ENCODE data around the gene DDX39B. TPM values are rescaled to one million over a fixed set of nuclear protein-coding genes. Genes with fewer than 3 reads are reported as not detected.

DDX39B gene
- total and polyA plus RNA-seq, 9 of the 15 experiments (the other 6 are each of a cell fraction or from before 2014, with no cell fraction given) = 479 to 869 (median 592) TPM

DNA sequence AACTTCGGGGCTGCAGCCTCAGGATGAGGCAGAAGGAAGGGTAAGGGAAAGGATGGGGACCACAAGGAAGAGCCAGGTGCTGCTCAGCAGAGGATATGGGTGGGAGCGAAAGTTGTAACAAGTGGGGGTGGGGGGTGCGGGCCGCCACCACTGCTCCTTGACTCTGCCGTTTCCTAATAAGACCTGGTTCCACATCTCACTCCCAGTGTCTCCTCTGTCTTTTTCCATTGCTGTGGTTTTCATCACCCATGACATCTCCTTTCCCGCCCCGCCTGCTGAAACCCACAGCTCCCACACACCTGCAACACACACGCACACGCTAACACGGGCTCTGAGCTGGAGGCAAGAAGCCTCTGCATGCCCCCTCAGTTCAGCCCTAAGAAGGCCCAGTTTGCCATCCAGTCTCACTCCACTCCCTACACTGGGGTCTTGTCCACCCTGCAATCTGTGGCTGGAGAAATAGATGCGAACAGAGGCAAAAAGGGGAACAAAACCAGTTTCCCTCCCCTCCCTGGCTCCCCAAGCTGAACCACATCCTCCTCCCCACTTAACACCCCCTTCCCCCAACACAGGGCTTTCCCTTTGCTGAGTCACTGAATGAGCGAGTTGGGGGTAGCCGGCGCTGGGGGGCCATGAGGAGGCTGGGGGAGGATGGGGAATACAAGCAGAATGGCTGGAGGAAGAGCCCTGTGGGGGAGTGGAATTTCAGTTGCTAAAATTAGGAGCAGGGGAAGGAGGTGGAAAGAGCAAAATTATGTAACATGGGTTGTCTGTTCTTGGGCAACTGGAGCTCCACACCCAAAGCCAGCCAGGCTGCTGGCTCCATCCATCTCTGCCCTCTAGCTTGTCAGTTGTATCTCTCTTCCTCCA is 17.1 kb upstream of the DDX39B start (continued):
- TF ChIP-seq, protein P1, sequence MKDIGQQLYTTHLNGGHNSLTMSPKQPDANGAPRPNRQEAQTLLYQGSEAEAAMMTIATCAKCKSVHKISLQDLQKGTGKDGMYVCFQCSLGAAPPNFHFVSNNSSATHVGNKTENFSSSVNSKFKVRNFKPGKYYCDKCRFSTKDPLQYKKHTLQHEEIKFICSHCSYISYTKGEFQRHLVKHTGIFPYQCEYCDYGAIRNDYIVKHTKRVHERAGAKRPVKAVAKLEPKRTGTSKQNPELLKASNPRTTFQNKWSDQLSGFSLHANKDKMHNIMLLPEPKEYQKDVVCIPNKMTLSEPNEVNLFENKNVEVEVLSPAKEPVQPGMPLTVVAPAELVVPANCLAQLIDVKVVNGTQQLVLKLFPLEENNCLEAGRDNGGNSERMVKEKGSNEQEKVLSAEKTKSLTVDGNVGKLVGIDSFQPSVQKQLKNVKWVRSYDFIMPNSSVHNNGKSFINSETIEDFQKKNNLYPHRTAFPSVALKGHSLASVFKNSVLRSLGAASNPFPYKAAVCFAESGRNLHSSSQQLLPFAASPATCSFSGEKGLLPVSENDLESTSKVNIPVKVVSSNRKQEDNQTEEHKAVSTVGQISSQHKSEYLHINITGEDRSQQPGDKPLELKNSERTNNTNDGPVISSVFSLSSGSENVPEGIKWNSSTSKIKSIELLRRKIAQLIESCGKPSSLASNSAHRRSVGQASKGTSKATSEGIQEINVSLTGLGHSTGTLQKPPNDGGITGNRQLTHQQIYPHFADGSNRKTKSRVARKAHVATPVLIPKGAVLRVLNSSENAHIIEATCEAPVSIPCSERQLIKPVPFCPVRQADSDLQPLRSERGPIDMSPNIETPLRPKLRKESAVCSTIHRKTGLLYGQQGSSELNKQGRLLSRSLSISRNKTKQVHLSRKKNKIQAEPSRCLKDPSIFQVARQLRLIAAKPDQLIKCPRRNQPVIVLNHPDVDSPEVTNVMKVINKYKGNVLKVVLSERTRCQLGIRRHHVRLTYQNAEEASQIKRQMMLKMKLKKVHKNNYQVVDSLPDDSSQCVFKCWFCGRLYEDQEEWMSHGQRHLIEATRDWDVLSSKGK (CRISPR knock-in tag; IDR thresholded peaks at IDR 0.05) = no peak
- TF ChIP-seq, protein P2, sequence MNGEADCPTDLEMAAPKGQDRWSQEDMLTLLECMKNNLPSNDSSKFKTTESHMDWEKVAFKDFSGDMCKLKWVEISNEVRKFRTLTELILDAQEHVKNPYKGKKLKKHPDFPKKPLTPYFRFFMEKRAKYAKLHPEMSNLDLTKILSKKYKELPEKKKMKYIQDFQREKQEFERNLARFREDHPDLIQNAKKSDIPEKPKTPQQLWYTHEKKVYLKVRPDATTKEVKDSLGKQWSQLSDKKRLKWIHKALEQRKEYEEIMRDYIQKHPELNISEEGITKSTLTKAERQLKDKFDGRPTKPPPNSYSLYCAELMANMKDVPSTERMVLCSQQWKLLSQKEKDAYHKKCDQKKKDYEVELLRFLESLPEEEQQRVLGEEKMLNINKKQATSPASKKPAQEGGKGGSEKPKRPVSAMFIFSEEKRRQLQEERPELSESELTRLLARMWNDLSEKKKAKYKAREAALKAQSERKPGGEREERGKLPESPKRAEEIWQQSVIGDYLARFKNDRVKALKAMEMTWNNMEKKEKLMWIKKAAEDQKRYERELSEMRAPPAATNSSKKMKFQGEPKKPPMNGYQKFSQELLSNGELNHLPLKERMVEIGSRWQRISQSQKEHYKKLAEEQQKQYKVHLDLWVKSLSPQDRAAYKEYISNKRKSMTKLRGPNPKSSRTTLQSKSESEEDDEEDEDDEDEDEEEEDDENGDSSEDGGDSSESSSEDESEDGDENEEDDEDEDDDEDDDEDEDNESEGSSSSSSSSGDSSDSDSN (IDR thresholded peaks at IDR 0.05; ENCODE audit: borderline replicate concordance in 1 of 2, low read depth in 2 of 2, low read length in 2 of 2) = no peak
- TF ChIP-seq, protein P3, sequence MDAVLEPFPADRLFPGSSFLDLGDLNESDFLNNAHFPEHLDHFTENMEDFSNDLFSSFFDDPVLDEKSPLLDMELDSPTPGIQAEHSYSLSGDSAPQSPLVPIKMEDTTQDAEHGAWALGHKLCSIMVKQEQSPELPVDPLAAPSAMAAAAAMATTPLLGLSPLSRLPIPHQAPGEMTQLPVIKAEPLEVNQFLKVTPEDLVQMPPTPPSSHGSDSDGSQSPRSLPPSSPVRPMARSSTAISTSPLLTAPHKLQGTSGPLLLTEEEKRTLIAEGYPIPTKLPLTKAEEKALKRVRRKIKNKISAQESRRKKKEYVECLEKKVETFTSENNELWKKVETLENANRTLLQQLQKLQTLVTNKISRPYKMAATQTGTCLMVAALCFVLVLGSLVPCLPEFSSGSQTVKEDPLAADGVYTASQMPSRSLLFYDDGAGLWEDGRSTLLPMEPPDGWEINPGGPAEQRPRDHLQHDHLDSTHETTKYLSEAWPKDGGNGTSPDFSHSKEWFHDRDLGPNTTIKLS (IDR thresholded peaks at IDR 0.05; ENCODE audit: borderline replicate concordance, low read depth) = no peak
- TF ChIP-seq POLR2G (IDR thresholded peaks at IDR 0.05; ENCODE audit: low read depth, low read length) (no peak), ZNF584 (CRISPR knock-in tag; IDR thresholded peaks at IDR 0.05; ENCODE audit: low read depth) (peak; percentile 93), RFX7 (CRISPR knock-in tag; IDR thresholded peaks at IDR 0.05) (no peak), FOS (IDR thresholded peaks at IDR 0.05; ENCODE audit: extremely low read depth, insufficient read length) (no peak), TOE1 (IDR thresholded peaks at IDR 0.05; ENCODE audit: borderline replicate concordance) (0 out of 2 replicates have a peak, but pooled peaks have one; percentile 28), TOE1 (CRISPR knock-in tag; IDR thresholded peaks at IDR 0.05; ENCODE audit: borderline replicate concordance, low read depth) (no peak), HDGF (IDR thresholded peaks at IDR 0.05) (no peak), RBFOX2 (IDR thresholded peaks at IDR 0.05; ENCODE audit: low read depth, low read length) (peak; percentile 61), NONO (IDR thresholded peaks at IDR 0.05; ENCODE audit: low read depth in 2 of 2, low read length in 1 of 2) (no peak), ETV1 (tag; conservative IDR thresholded peaks at IDR 0.05; ENCODE audit: low read depth) (no peak; the same call in 1 of the 2 replicates), ZNF165 (CRISPR knock-in tag; IDR thresholded peaks at IDR 0.05; ENCODE audit: borderline replicate concordance) (0 out of 2 replicates have a peak, but pooled peaks have one; percentile 16), ZNF778 (CRISPR knock-in tag; IDR thresholded peaks at IDR 0.05) (no peak), FOXM1 (IDR thresholded peaks at IDR 0.05; ENCODE audit: low read depth) (no peak), FOXM1 (CRISPR knock-in tag; IDR thresholded peaks at IDR 0.05; ENCODE audit: low read depth) (no peak), ZC3H11A (IDR thresholded peaks at IDR 0.05; ENCODE audit: low read depth, low read length) (no peak), RFX1 (IDR thresholded peaks at IDR 0.05) (no peak), ZBTB1 (CRISPR knock-in tag; IDR thresholded peaks at IDR 0.05; ENCODE audit: borderline replicate concordance, low read depth) (no peak), NR2F6 (CRISPR knock-in tag; IDR thresholded peaks at IDR 0.05) (no peak)
